ENCODE data around the gene PEX10. TPM values are rescaled to one million over a fixed set of nuclear protein-coding genes. Genes with fewer than 3 reads are reported as not detected.

PEX10 gene
- polyA plus RNA-seq, 1 donor from 2014 or later, result 30.1 TPM

DNA sequence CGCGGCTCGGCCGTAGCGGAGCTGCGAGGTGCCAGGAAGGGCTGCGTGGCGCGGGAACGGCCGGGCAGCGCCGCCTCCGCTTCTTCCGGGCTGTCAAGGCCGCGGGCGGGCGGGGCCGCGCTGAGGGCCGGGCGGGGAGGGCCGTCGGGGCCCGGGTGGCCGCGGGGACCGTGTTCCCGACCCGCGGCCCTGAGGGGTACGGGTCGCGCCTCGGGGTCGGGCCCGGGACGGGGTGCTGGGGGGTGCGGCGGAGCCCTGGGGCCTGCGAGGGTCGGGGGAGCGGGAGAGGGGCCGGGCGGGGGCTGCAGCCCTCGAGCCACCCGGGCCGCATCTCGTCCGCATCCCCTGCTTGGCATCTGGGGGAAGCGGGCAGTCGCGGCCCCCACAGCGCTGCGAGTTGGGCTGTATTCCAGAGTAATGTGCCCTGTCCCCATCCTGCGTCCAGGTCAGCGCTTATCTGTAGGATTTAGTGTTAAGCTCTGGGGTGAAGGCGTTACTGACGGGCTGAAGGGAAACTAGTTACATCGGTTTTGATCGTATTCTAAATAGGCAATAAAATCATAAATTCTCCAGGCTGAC, 20.3 kb downstream of the PEX10 start:
- peak overlapping the region; percentile 76 for H3K9ac ChIP-seq (ENCODE audit: low read length)
- H2AFZ ChIP-seq (ENCODE audit: low read depth, low read length), result no peak overlapping the region
- no peaks in the 10 kb centered on the region for H4K20me1 ChIP-seq (ENCODE audit: insufficient read depth)
- TF ChIP-seq, protein P1, sequence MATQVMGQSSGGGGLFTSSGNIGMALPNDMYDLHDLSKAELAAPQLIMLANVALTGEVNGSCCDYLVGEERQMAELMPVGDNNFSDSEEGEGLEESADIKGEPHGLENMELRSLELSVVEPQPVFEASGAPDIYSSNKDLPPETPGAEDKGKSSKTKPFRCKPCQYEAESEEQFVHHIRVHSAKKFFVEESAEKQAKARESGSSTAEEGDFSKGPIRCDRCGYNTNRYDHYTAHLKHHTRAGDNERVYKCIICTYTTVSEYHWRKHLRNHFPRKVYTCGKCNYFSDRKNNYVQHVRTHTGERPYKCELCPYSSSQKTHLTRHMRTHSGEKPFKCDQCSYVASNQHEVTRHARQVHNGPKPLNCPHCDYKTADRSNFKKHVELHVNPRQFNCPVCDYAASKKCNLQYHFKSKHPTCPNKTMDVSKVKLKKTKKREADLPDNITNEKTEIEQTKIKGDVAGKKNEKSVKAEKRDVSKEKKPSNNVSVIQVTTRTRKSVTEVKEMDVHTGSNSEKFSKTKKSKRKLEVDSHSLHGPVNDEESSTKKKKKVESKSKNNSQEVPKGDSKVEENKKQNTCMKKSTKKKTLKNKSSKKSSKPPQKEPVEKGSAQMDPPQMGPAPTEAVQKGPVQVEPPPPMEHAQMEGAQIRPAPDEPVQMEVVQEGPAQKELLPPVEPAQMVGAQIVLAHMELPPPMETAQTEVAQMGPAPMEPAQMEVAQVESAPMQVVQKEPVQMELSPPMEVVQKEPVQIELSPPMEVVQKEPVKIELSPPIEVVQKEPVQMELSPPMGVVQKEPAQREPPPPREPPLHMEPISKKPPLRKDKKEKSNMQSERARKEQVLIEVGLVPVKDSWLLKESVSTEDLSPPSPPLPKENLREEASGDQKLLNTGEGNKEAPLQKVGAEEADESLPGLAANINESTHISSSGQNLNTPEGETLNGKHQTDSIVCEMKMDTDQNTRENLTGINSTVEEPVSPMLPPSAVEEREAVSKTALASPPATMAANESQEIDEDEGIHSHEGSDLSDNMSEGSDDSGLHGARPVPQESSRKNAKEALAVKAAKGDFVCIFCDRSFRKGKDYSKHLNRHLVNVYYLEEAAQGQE (IDR thresholded peaks at IDR 0.05; ENCODE audit: borderline replicate concordance), result no peak
- no peak for TF ChIP-seq POLR2AphosphoS5 (IDR thresholded peaks at IDR 0.05)
- TF ChIP-seq RAD21 (conservative IDR thresholded peaks at IDR 0.05), result no peak
- TF ChIP-seq TAF1 (IDR thresholded peaks at IDR 0.05; ENCODE audit: low read depth), result no peak
- no peak for TF ChIP-seq EZH2 (IDR thresholded peaks at IDR 0.05; ENCODE audit: borderline replicate concordance, insufficient read depth, low read length, poor library complexity, severe bottlenecking)
- no peak for TF ChIP-seq MXI1 (conservative IDR thresholded peaks at IDR 0.05; ENCODE audit: poor library complexity, severe bottlenecking)
- TF ChIP-seq, protein P2, sequence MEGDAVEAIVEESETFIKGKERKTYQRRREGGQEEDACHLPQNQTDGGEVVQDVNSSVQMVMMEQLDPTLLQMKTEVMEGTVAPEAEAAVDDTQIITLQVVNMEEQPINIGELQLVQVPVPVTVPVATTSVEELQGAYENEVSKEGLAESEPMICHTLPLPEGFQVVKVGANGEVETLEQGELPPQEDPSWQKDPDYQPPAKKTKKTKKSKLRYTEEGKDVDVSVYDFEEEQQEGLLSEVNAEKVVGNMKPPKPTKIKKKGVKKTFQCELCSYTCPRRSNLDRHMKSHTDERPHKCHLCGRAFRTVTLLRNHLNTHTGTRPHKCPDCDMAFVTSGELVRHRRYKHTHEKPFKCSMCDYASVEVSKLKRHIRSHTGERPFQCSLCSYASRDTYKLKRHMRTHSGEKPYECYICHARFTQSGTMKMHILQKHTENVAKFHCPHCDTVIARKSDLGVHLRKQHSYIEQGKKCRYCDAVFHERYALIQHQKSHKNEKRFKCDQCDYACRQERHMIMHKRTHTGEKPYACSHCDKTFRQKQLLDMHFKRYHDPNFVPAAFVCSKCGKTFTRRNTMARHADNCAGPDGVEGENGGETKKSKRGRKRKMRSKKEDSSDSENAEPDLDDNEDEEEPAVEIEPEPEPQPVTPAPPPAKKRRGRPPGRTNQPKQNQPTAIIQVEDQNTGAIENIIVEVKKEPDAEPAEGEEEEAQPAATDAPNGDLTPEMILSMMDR (IDR thresholded peaks at IDR 0.05; ENCODE audit: poor library complexity, severe bottlenecking), result no peak
- no peak for TF ChIP-seq SMC3 (conservative IDR thresholded peaks at IDR 0.05; ENCODE audit: poor library complexity)
- TF ChIP-seq EP300 (conservative IDR thresholded peaks at IDR 0.05; ENCODE audit: poor library complexity, severe bottlenecking), result no peak
- H3K4me3 ChIP-seq (ENCODE audit: low read length), result peak overlapping the region; percentile 92
- peak overlapping the region; percentile 96 for H3K4me2 ChIP-seq (ENCODE audit: low read length)
- H3F3A ChIP-seq (ENCODE audit: insufficient read depth, low read length, poor library complexity, severe bottlenecking), result no peaks in the 10 kb centered on the region
- peaks cover 34% of the 10 kb centered on the region for H3K79me2 ChIP-seq (replicated peaks; ENCODE audit: insufficient read depth, low read length)
- peak overlapping the region; percentile 43 for H3K27ac ChIP-seq (ENCODE audit: low read length)
- no peaks in the 10 kb centered on the region for H3K9me2 ChIP-seq (ENCODE audit: insufficient read depth, low read length)
- no peaks in the 10 kb centered on the region for H3K27me3 ChIP-seq (ENCODE audit: insufficient read depth, low read depth, low read length)
- no peaks in the 10 kb centered on the region for H3K36me3 ChIP-seq (ENCODE audit: insufficient read depth, low read length)
- no peaks in the 10 kb centered on the region for H3K9me3 ChIP-seq (ENCODE audit: low read length)

DNA sequence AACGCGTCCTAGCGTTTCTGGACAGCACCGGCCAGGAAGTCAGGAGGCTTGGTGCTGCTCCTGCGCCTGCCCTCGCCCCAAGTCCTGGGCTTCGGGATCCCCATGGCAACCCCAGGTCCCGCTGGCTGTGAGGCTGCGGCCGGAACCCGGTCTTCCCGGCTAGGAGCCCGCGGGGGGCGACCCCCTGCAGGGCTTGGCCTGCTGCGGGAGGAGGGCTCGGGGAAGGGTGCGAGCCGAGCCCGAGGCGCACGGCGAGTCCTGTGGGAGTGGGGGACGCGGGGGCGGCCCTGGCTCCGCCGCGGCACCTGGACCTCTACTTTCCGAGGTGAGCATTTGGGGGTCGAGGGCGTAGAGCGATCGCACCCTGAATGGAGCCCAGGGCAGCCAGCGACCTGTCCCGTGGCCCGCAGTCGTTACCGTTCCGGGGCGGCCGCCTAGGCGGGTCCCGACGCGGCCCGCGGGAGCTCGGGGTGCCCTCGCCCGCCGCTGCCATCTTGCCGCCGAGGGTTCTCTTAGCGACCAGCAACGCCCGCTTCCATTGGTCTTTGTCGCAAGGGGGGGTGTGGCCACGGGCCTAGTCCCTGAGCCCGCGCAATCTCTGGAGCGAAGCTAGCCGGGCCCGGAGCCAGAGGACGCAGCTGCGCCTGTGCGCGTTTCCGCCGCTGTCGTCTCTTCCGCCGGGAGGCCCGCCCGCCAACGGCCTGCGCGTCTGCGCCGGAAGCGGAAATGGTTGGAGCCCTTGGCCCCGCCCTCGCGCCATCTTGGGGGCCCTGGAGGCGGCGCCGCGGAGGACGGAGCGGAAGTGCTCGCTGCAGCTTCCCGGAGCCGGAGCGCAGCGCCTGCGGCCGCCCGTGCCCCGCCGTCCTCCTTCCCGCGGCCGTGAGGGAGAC, 21.1 kb downstream of the PEX10 start, which contains the start of the genes MORN1 and RER1:
TSS of gene MORN1 (minus strand) at position 514 of the 890 bp plus-strand sequence. CDS start at position 493, 21 bp downstream.
TSS of gene RER1 (plus strand) at position 801 of the 890 bp plus-strand sequence. CDS start 3,950 bp downstream, outside the sequence.
- Histone ChIP-seq H3K9ac (ENCODE audit: low read length) (peak within 1 kb of the TSS; percentile 84), H3K79me2 (replicated peaks; ENCODE audit: insufficient read depth, low read length) (peaks cover 34% of the 10 kb centered on the region), H3K4me2 (ENCODE audit: low read length) (peak within 1 kb of the TSS; percentile 96), H3K9me2 (ENCODE audit: insufficient read depth, low read length) (no peaks in the 10 kb centered on the region), H2AFZ (ENCODE audit: low read depth, low read length) (no peak within 1 kb of the TSS), H3K36me3 (ENCODE audit: insufficient read depth, low read length) (no peaks in the 10 kb centered on the region), H3K27me3 (ENCODE audit: insufficient read depth, low read depth, low read length) (no peaks in the 10 kb centered on the region), H3K9me3 (ENCODE audit: low read length) (no peaks in the 10 kb centered on the region), H3K4me3 (ENCODE audit: low read length) (peak within 1 kb of the TSS; percentile 92), H4K20me1 (ENCODE audit: insufficient read depth) (no peaks in the 10 kb centered on the region), H3K27ac (ENCODE audit: low read length) (peak within 1 kb of the TSS; percentile 73), H3F3A (ENCODE audit: insufficient read depth, low read length, poor library complexity, severe bottlenecking) (no peaks in the 10 kb centered on the region)
- peak; percentile 74 for TF ChIP-seq POLR2AphosphoS5 (IDR thresholded peaks at IDR 0.05)
- TF ChIP-seq EP300 (conservative IDR thresholded peaks at IDR 0.05; ENCODE audit: poor library complexity, severe bottlenecking), result peak; percentile 55
- TF ChIP-seq, protein P2 (IDR thresholded peaks at IDR 0.05; ENCODE audit: poor library complexity, severe bottlenecking), result peak; percentile 32
- no peak for TF ChIP-seq EZH2 (IDR thresholded peaks at IDR 0.05; ENCODE audit: borderline replicate concordance, insufficient read depth, low read length, poor library complexity, severe bottlenecking)
- no peak for TF ChIP-seq RAD21 (conservative IDR thresholded peaks at IDR 0.05)
- TF ChIP-seq SMC3 (conservative IDR thresholded peaks at IDR 0.05; ENCODE audit: poor library complexity), result peak; percentile 48
- TF ChIP-seq, protein P1 (IDR thresholded peaks at IDR 0.05; ENCODE audit: borderline replicate concordance), result peak; percentile 37
- peak; percentile 96 for TF ChIP-seq MXI1 (conservative IDR thresholded peaks at IDR 0.05; ENCODE audit: poor library complexity, severe bottlenecking)

All from neural cell (in vitro differentiated cells).